WTC11 (cell line): ENCODE results near the gene SORCS1. TPM values are rescaled to one million over a fixed set of nuclear protein-coding genes. Genes with fewer than 3 reads are reported as not detected.

Experiments used
- ATAC-seq: fragments of 200-7000 bp; cut with Tn5 transposase; 2 replicates; pipeline ENCODE4 v1.10.0; 2021; ENCODE audit warnings: mild to moderate bottlenecking, moderate library complexity
- CTCF ChIA-PET: fragments of 300-600 bp; sonication (Branson Sonifier 250); formaldehyde crosslinking; loops from one replicate; lab custom pipeline; 2021; ENCODE audit warnings: antibody characterized with exemption; lab: Charles Lee
- POLR2A ChIA-PET: fragments of 350-600 bp; sonication (Branson Sonifier 250); formaldehyde crosslinking; loops from one replicate; lab custom pipeline; 2021; ENCODE audit warnings: antibody characterized with exemption; lab: Charles Lee
- DNase-seq: peaks from one replicate; pipeline ENCODE4 v3.0.0; 2021; ENCODE audit warnings: low spot score
- H3K27ac Mint-ChIP-seq: 2 replicates; pipeline ENCODE4 v1.8.0; 2021; ENCODE audit warnings: mixed read lengths
- H3K27me3 Mint-ChIP-seq: 2 replicates; pipeline ENCODE4 v1.8.0; 2021; ENCODE audit warnings: low read depth, mild to moderate bottlenecking, moderate library complexity, mixed read lengths
- H3K36me3 Mint-ChIP-seq: 2 replicates; pipeline ENCODE4 v1.8.0; 2021; ENCODE audit warnings: mixed read lengths
- H3K4me1 Mint-ChIP-seq: 2 replicates; pipeline ENCODE4 v1.8.0; 2022; ENCODE audit warnings: mixed read lengths
- H3K4me3 Mint-ChIP-seq: 2 replicates; pipeline ENCODE4 v1.8.0; 2021; ENCODE audit warnings: mild to moderate bottlenecking, moderate library complexity, mixed read lengths
- H3K9me3 Mint-ChIP-seq: 2 replicates; pipeline ENCODE4 v1.8.0; 2021; ENCODE audit warnings: mixed read lengths
- ATF1 ChIP-seq: sonication (generic); formaldehyde crosslinking; IDR thresholded peaks from 2 replicates; pipeline ENCODE4 v1.8.1; 2023; ENCODE audit warnings: mild to moderate bottlenecking, moderate library complexity, missing genetic modification reagents
- ATF6 ChIP-seq: sonication (generic); formaldehyde crosslinking; IDR thresholded peaks from 2 replicates; pipeline ENCODE4 v1.8.1; 2023; ENCODE audit warnings: mild to moderate bottlenecking, missing genetic modification reagents
- CBFB ChIP-seq: sonication (generic); formaldehyde crosslinking; IDR thresholded peaks from 2 replicates; pipeline ENCODE4 v1.8.1; 2022; ENCODE audit warnings: mild to moderate bottlenecking, low read depth, missing genetic modification reagents
- CREM ChIP-seq: sonication (generic); formaldehyde crosslinking; IDR thresholded peaks from 2 replicates; pipeline ENCODE4 v1.8.1; 2022; ENCODE audit warnings: mild to moderate bottlenecking, missing genetic modification reagents, moderate library complexity
- E2F1 ChIP-seq: sonication (generic); formaldehyde crosslinking; IDR thresholded peaks from 2 replicates; pipeline ENCODE4 v1.8.0; 2022; ENCODE audit warnings: mild to moderate bottlenecking, missing genetic modification reagents
- E2F4 ChIP-seq: sonication (generic); formaldehyde crosslinking; IDR thresholded peaks from 2 replicates; pipeline ENCODE4 v1.8.1; 2022; ENCODE audit warnings: low read depth, mild to moderate bottlenecking, moderate library complexity, missing genetic modification reagents, borderline replicate concordance
- E2F5 ChIP-seq: sonication (generic); formaldehyde crosslinking; IDR thresholded peaks from 2 replicates; pipeline ENCODE4 v1.8.1; 2022; ENCODE audit warnings: mild to moderate bottlenecking, moderate library complexity, missing genetic modification reagents
- ELF4 ChIP-seq: sonication (generic); formaldehyde crosslinking; IDR thresholded peaks from 2 replicates; pipeline ENCODE4 v1.8.1; 2022; ENCODE audit warnings: low read depth, mild to moderate bottlenecking, moderate library complexity, missing genetic modification reagents
- FOXJ3 ChIP-seq: sonication (generic); formaldehyde crosslinking; IDR thresholded peaks from 2 replicates; pipeline ENCODE4 v1.9.0; 2021; ENCODE audit warnings: missing genetic modification reagents, mild to moderate bottlenecking, borderline replicate concordance
- GRHL2 ChIP-seq: fragments of 250-450 bp; sonication (Bioruptor Pico); IDR thresholded peaks from 2 replicates; pipeline ENCODE4 v1.8.0; 2022; ENCODE audit warnings: mild to moderate bottlenecking, moderate library complexity; ENCODE audit not compliant: insufficient replicate concordance, severe bottlenecking
- KAT7 ChIP-seq: sonication (generic); formaldehyde crosslinking; IDR thresholded peaks from 2 replicates; pipeline ENCODE4 v1.8.1; 2023; ENCODE audit warnings: missing genetic modification reagents, mild to moderate bottlenecking, borderline replicate concordance
- MAX ChIP-seq: sonication (generic); formaldehyde crosslinking; IDR thresholded peaks from 2 replicates; pipeline ENCODE4 v1.8.0; 2022; ENCODE audit warnings: mild to moderate bottlenecking, missing genetic modification reagents
- MLX ChIP-seq: sonication (generic); formaldehyde crosslinking; IDR thresholded peaks from 2 replicates; pipeline ENCODE4 v1.8.1; 2023; ENCODE audit warnings: mild to moderate bottlenecking, missing genetic modification reagents, moderate library complexity
- MXD4 ChIP-seq: fragments of 250-450 bp; sonication (Bioruptor Pico); IDR thresholded peaks from 2 replicates; pipeline ENCODE4 v1.8.0; 2021; ENCODE audit warnings: mild to moderate bottlenecking, moderate library complexity, borderline replicate concordance
- MYBL2 ChIP-seq: sonication (generic); formaldehyde crosslinking; IDR thresholded peaks from 2 replicates; pipeline ENCODE4 v1.8.1; 2023; ENCODE audit warnings: mild to moderate bottlenecking, moderate library complexity, missing genetic modification reagents
- NR1H2 ChIP-seq: sonication (generic); formaldehyde crosslinking; IDR thresholded peaks from 2 replicates; pipeline ENCODE4 v1.9.0; 2021; ENCODE audit warnings: mild to moderate bottlenecking, moderate library complexity, missing genetic modification reagents
- NR3C1 ChIP-seq: sonication (generic); formaldehyde crosslinking; conservative IDR thresholded peaks from 2 replicates; pipeline ENCODE4 v1.8.1; 2023; ENCODE audit warnings: low read depth, mild to moderate bottlenecking, missing genetic modification reagents
- OVOL2 ChIP-seq: fragments of 250-450 bp; sonication (Bioruptor Pico); IDR thresholded peaks from 2 replicates; pipeline ENCODE4 v1.9.0; 2021; ENCODE audit warnings: mild to moderate bottlenecking, borderline replicate concordance
- SOX15 ChIP-seq: fragments of 250-450 bp; sonication (Bioruptor Pico); IDR thresholded peaks from 2 replicates; pipeline ENCODE4 v1.9.0; 2021; ENCODE audit warnings: mild to moderate bottlenecking
- TP53 ChIP-seq: sonication (generic); formaldehyde crosslinking; IDR thresholded peaks from 2 replicates; pipeline ENCODE4 v1.8.1; 2023; ENCODE audit warnings: mild to moderate bottlenecking, missing genetic modification reagents
- ZNF281 ChIP-seq: sonication (generic); formaldehyde crosslinking; IDR thresholded peaks from 2 replicates; pipeline ENCODE4 v1.8.0; 2023; ENCODE audit warnings: mild to moderate bottlenecking, missing genetic modification reagents
- ZNF671 ChIP-seq: fragments of 250-450 bp; sonication (Bioruptor Pico); IDR thresholded peaks from 2 replicates; pipeline ENCODE4 v1.8.0; 2021; ENCODE audit warnings: mild to moderate bottlenecking
- ZSCAN18 ChIP-seq: fragments of 250-450 bp; sonication (Bioruptor Pico); IDR thresholded peaks from 2 replicates; pipeline ENCODE4 v2.1.2; 2022; ENCODE audit warnings: mild to moderate bottlenecking, moderate library complexity
- total RNA-seq: library from RNA; stranded (reverse); gene quantifications from 3 replicates; pipeline ENCODE4 v1.2.3, GENCODE V29; 2021

The SORCS1 gene
- total RNA-seq, 1 experiment from 2014 or later = 3.3 TPM

GRCh38 chr10:106765241-106765754, 399.2 kb downstream of the SORCS1 start:
- Mint-ChIP-seq H3K9me3 (no peaks in the 10 kb centered on the region), H3K4me3 (no peak overlapping the region)
- CTCF ChIA-PET = interaction anchor here (0.6 to 2.1 kb wide), 12 partner anchors 10 to 541 kb away, joined by 3 to 24 read pairs (median 4); no protein-coding TSS in a partner anchor
- TF ChIP-seq GRHL2 (CRISPR knock-in tag) = no peak
- no peak for TF ChIP-seq NR1H2 (CRISPR knock-in tag)
- no peak for TF ChIP-seq ELF4 (CRISPR knock-in tag)
- no peak for TF ChIP-seq OVOL2 (CRISPR knock-in tag)
- TF ChIP-seq MAX = no peak
- no peak for TF ChIP-seq FOXJ3
- TF ChIP-seq CBFB (CRISPR knock-in tag) = no peak
- no peak for TF ChIP-seq MXD4
- TF ChIP-seq E2F5 (CRISPR knock-in tag) = no peak
- TF ChIP-seq ATF1 (CRISPR knock-in tag) = no peak
- no peak for TF ChIP-seq ZNF671
- no peak for TF ChIP-seq MYBL2 (CRISPR knock-in tag)
- no peak for TF ChIP-seq ATF6 (CRISPR knock-in tag)
- no peak for TF ChIP-seq SOX15 (CRISPR knock-in tag)
- TF ChIP-seq E2F4 = no peak
- no peak for TF ChIP-seq TP53 (CRISPR knock-in tag)
- TF ChIP-seq, all 79 proteins: peak for 0
- H3K27me3 Mint-ChIP-seq = no peaks in the 10 kb centered on the region
- no peaks in the 10 kb centered on the region for H3K36me3 Mint-ChIP-seq
- ATAC-seq = peak; percentile 69
- H3K4me1 Mint-ChIP-seq = peaks cover 16% of the 10 kb centered on the region
- no peak overlapping the region for H3K27ac Mint-ChIP-seq
- POLR2A ChIA-PET = no interaction called here
- peak; percentile 25 for DNase-seq

GRCh38 chr10:106764360-106764759, 400.1 kb downstream of the SORCS1 start:
- Mint-ChIP-seq H3K36me3 (no peaks in the 10 kb centered on the region), H3K4me1 (peaks cover 16% of the 10 kb centered on the region), H3K27me3 (no peaks in the 10 kb centered on the region), H3K9me3 (no peaks in the 10 kb centered on the region), H3K27ac (no peak overlapping the region), H3K4me3 (no peak overlapping the region)
- CTCF ChIA-PET = interaction anchor here (1.4 to 2.1 kb wide), 2 partner anchors 38 to 58 kb away, joined by 5 to 24 read pairs; no protein-coding TSS in a partner anchor
- POLR2A ChIA-PET = no interaction called here
- no peak for ATAC-seq
- DNase-seq = no peak
- no peak for TF ChIP-seq GRHL2 (CRISPR knock-in tag)
- no peak for TF ChIP-seq TP53 (CRISPR knock-in tag)
- TF ChIP-seq ZNF281 (CRISPR knock-in tag) = no peak
- TF ChIP-seq MLX (CRISPR knock-in tag) = no peak
- no peak for TF ChIP-seq NR3C1
- TF ChIP-seq MXD4 = no peak
- no peak for TF ChIP-seq E2F1 (CRISPR knock-in tag)
- TF ChIP-seq ZSCAN18 (CRISPR knock-in tag) = no peak
- TF ChIP-seq KAT7 (CRISPR knock-in tag) = no peak
- no peak for TF ChIP-seq CREM
